Measurements from ENCODE around the gene ZNF575.
A peak's percentile ranks its signal among the peaks of the same experiment; 100 is the strongest.
"Not testable (repeated sequence)": the region's sequence is repeated elsewhere in the genome, so short reads cannot be mapped to it uniquely, and the experiment has no call there.

The ZNF575 gene

GRCh38 chr19:43545276-43545675 lies 12.3 kb downstream of the ZNF575 start:
- DNase-seq, result no peak

- DNase-seq, result no peak
Measured at GRCh38 chr19:43545981-43546380, 13.0 kb downstream of the ZNF575 start.

- DNase-seq, result no peak
Measured at GRCh38 chr19:43546581-43546980, 13.6 kb downstream of the ZNF575 start.

- DNase-seq, result not testable (repeated sequence)
Measured at GRCh38 chr19:43547926-43548325, 14.9 kb downstream of the ZNF575 start.

GRCh38 chr19:43548706-43549105 lies 15.7 kb downstream of the ZNF575 start:
- no peak for DNase-seq

GRCh38 chr19:43551399-43552197 lies 18.6 kb downstream of the ZNF575 start:
- DNase-seq, result no peak

GRCh38 chr19:43552198-43552450 lies 19.1 kb downstream of the ZNF575 start:
- DNase-seq, result no peak

GRCh38 chr19:43552616-43553015 lies 19.6 kb downstream of the ZNF575 start:
- no peak for DNase-seq

- DNase-seq, result no peak
Measured at GRCh38 chr19:43553656-43554055, 20.7 kb downstream of the ZNF575 start.

- DNase-seq, result no peak
Measured at GRCh38 chr19:43554317-43554895, 21.4 kb downstream of the ZNF575 start.

- DNase-seq, result peak; percentile 63
Measured at GRCh38 chr19:43555185-43555770, 22.3 kb downstream of the ZNF575 start.

- no peak for DNase-seq
Measured at GRCh38 chr19:43560687-43561086, 27.7 kb downstream of the ZNF575 start.

GRCh38 chr19:43561139-43561970 lies 28.4 kb downstream of the ZNF575 start:
- DNase-seq, result no peak

- DNase-seq, result no peak
Measured at GRCh38 chr19:43562226-43562697, 29.3 kb downstream of the ZNF575 start.

- DNase-seq, result peak; percentile 63
Measured at GRCh38 chr19:43562698-43563241, 29.8 kb downstream of the ZNF575 start.

GRCh38 chr19:43563816-43564457 lies 30.9 kb downstream of the ZNF575 start:
- DNase-seq, result no peak

GRCh38 chr19:43564800-43565199 lies 31.8 kb downstream of the ZNF575 start:
- DNase-seq, result no peak

GRCh38 chr19:43569657-43570056 lies 36.7 kb downstream of the ZNF575 start:
- no peak for DNase-seq

- peak; percentile 94 for DNase-seq
Measured at GRCh38 chr19:43570174-43570791, 37.3 kb downstream of the ZNF575 start.

GRCh38 chr19:43572171-43572588 lies 39.2 kb downstream of the ZNF575 start:
- DNase-seq, result peak; percentile 44

- no peak for DNase-seq
Measured at GRCh38 chr19:43574424-43575155, 41.6 kb downstream of the ZNF575 start.
